ENCODE measurements around the gene CDPF1.

DNA sequence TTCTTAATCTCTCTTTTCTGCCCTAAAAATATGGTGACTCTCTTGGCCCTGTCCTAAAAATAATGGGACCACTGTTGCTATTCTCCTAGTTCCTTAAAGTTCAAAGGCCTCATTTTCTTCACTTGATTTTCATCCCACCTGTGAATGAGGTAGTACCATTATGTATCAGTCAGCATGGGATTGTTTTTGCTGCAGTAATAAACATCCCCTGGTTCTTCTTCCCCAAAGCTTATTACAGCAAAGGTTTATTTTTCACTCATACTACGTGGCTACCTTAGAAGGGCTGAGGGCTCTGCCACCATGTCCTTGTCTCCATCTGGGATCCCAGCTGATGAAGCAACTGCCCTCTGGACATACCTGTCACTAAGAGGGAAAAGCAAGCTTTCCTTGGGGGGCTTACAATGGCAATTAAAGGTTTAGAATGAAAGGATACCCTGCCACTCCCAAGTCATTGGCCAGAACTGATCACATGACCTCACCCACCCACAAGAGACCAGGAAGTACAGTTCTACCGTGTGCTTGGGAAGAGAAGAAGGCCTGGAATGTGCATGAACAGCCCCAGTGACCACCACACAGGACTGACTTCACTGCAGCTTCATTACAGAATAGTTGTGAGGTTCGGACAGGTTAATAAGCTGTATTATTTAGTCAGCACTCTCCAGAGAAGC, 25.5 kb upstream of the CDPF1 start:
- TF ChIP-seq, protein P1, sequence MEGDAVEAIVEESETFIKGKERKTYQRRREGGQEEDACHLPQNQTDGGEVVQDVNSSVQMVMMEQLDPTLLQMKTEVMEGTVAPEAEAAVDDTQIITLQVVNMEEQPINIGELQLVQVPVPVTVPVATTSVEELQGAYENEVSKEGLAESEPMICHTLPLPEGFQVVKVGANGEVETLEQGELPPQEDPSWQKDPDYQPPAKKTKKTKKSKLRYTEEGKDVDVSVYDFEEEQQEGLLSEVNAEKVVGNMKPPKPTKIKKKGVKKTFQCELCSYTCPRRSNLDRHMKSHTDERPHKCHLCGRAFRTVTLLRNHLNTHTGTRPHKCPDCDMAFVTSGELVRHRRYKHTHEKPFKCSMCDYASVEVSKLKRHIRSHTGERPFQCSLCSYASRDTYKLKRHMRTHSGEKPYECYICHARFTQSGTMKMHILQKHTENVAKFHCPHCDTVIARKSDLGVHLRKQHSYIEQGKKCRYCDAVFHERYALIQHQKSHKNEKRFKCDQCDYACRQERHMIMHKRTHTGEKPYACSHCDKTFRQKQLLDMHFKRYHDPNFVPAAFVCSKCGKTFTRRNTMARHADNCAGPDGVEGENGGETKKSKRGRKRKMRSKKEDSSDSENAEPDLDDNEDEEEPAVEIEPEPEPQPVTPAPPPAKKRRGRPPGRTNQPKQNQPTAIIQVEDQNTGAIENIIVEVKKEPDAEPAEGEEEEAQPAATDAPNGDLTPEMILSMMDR (conservative IDR thresholded peaks at IDR 0.05; ENCODE audit: low read depth, low read length) = no peak
- no peak for TF ChIP-seq EZH2 (IDR thresholded peaks at IDR 0.05; ENCODE audit: low read length, unreplicated experiment)
